Kidney epithelial cell (primary cell): Measurements from ENCODE around the gene ZMYND19. TPM values are rescaled to one million over a fixed set of nuclear protein-coding genes. Genes with fewer than 3 reads are reported as not detected.

Experiments
- DNase-seq: peaks from one replicate; pipeline ENCODE4 v3.0.0-alpha.2; 2010; ENCODE audit warnings: low read depth
- H3K27me3 ChIP-seq: 2 replicates; pipeline ENCODE4 v1.6.0; 2011; ENCODE audit warnings: low read length; ENCODE audit not compliant: control insufficient read depth, insufficient read depth
- H3K36me3 ChIP-seq: 2 replicates; pipeline ENCODE4 v1.5.1; 2011; ENCODE audit warnings: low read length; ENCODE audit not compliant: control insufficient read depth, insufficient read depth
- H3K4me3 ChIP-seq: 2 replicates; pipeline ENCODE4 v1.5.1; 2011; ENCODE audit warnings: low read depth, mild to moderate bottlenecking, control low read depth, low read length
- total RNA-seq: library from RNA; depleted of rRNA; stranded (reverse); fragments of >200 nt; gene quantifications from 2 replicates; pipeline ENCODE4 v1.2.3, GENCODE V29; 2015
- TF ChIP-seq, protein P1 (sequence below): IDR thresholded peaks from 2 replicates; pipeline ENCODE4 v1.5.1; 2011; ENCODE audit warnings: mild to moderate bottlenecking, moderate library complexity, low read length, control low read depth, inconsistent platforms; ENCODE audit not compliant: insufficient read depth, poor library complexity, severe bottlenecking

ZMYND19 gene
- total RNA-seq, 1 donor from 2014 or later: 27.1 TPM

DNA sequence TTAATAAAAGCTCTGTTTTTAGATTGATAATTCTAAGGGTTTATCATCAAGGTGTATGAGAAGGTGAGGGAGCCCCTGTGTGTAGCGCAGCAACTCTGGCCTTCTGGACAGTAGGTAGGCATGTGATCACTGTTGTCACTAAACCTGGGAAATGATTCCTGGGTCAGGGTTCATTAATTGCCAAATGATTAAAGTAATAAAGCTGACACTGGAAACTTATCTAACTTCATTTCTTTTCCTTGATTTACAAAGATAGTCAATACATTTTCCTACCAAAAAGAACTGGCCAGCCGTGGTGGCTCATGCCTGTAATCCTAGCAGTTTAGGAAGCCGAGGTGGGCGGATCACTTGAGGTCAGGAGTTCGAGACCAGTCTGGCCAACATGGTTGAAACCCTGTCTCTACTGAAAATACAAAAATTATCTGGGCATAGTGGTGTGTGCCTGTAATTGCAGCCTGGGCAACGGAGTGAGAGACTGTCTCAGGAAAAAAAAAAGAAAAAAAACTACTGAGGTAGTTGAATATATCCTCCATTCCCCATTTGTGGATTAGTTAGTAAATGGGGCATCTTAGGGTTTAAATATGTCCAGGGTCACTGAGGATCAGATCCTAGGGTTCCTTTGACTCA lies 30.9 kb upstream of the ZMYND19 start:
- no peaks in the 10 kb centered on the region for H3K36me3 ChIP-seq
- no peak for DNase-seq
- no peaks in the 10 kb centered on the region for H3K27me3 ChIP-seq
- H3K4me3 ChIP-seq: no peak overlapping the region
- TF ChIP-seq, protein P1, sequence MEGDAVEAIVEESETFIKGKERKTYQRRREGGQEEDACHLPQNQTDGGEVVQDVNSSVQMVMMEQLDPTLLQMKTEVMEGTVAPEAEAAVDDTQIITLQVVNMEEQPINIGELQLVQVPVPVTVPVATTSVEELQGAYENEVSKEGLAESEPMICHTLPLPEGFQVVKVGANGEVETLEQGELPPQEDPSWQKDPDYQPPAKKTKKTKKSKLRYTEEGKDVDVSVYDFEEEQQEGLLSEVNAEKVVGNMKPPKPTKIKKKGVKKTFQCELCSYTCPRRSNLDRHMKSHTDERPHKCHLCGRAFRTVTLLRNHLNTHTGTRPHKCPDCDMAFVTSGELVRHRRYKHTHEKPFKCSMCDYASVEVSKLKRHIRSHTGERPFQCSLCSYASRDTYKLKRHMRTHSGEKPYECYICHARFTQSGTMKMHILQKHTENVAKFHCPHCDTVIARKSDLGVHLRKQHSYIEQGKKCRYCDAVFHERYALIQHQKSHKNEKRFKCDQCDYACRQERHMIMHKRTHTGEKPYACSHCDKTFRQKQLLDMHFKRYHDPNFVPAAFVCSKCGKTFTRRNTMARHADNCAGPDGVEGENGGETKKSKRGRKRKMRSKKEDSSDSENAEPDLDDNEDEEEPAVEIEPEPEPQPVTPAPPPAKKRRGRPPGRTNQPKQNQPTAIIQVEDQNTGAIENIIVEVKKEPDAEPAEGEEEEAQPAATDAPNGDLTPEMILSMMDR: peak; percentile 25

GRCh38 chr9:137620581-137620980 lies 30.3 kb upstream of the ZMYND19 start:
- H3K4me3 ChIP-seq: no peak overlapping the region
- no peaks in the 10 kb centered on the region for H3K36me3 ChIP-seq
- TF ChIP-seq, protein P1: no peak

DNA sequence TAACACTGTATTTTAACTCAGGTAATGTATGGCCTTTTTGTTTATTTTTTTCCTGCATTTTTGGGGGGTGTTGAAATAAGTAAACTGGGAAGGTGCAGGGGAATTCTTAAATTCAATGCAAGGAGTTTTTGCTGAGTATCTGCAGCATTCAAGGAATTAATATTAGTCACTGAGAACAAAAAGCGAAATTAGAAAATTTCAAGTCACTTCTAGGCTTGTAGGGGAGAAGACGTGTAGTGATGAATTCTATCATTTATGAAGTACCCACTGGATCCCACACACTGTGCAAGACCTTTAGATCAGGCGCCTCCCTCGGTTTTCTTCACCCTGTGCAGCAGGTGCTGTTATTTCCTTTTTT lies 29.7 kb upstream of the ZMYND19 start:
- TF ChIP-seq, protein P1: no peak

More at GRCh38 chr9:137620581-137620980, 30.3 kb upstream of the ZMYND19 start:
- H3K27me3 ChIP-seq: no peaks in the 10 kb centered on the region
- DNase-seq: no peak

GRCh38 chr9:137619240-137620047 lies 29.1 kb upstream of the ZMYND19 start:
- Histone ChIP-seq H3K4me3 (peak overlapping the region; percentile 58), H3K27me3 (no peaks in the 10 kb centered on the region), H3K36me3 (no peaks in the 10 kb centered on the region)
- TF ChIP-seq, protein P1: no peak
- DNase-seq: no peak

More for the DNA sequence above, 29.7 kb upstream of the ZMYND19 start:
- H3K27me3 ChIP-seq: no peaks in the 10 kb centered on the region
- H3K4me3 ChIP-seq: peak overlapping the region; percentile 58
- no peak for DNase-seq
- no peaks in the 10 kb centered on the region for H3K36me3 ChIP-seq

DNA sequence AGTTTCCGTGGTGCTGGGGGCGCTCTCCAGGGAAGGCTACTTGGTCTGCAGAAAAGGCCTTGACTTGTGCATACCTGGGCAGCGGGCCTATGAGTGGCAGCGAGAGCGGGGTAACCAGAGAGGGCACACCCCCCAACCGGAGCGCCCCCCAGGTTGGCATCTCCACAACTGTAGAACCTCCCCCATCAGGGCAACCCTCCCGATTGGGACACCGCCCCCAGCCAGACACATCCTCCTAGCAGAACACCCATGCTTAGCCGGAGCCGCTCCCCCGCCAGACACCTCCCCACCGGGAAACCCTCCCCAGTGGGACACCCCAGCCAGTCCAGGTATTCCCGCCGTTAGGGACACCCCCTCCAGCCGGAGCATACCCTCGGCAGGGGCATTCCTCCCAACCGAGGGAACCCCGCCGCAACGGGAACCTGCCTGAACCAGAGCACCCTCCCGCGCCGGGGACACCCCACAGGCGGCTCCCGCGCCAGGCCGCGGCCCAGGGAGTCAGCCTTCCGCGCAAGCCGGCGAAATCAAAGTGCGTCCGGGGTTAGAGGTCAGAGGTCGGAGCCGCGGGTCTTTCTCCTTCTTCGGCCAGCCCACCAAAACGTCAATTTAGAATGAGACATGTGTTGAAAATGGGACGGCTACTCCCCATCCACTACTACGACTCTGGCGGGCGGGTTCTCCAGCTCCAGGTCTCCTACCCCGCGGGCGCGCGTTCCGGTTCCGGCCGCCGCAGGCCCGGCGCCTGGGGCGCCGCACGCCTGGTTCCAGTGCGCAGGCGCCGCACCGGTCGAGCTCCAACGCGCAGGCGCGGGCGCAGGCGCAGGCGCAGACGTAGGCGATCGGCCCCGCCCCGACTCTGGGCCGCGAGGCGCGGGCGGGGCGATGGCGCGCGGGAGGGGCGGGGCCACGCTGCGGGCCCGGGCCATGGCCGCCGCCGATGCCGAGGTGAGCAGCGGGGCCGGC lies 28.1 kb upstream of the ZMYND19 start, which contains the start of gene EHMT1:
EHMT1 (plus strand) TSS at position 901 of the 963 bp plus-strand sequence; CDS start at position 925, 24 bp downstream.
- no peak for DNase-seq
- TF ChIP-seq, protein P1: peak; percentile 25
- Histone ChIP-seq H3K27me3 (no peaks in the 10 kb centered on the region), H3K36me3 (peaks cover 1% of the 10 kb centered on the region), H3K4me3 (peak within 1 kb of the TSS; percentile 96)
